HG03469 (cell line): ENCODE data around the gene CADM3.

Source experiments
- ATAC-seq: cut with Tn5 transposase; IDR thresholded peaks from one replicate; pipeline ENCODE4 v1.9.1; 2021; ENCODE audit warnings: mild to moderate bottlenecking, moderate library complexity, moderate number of reproducible peaks; ENCODE audit not compliant: unreplicated experiment

Gene CADM3

GRCh38 chr1:159204161-159205141 lies 33.0 kb downstream of the CADM3 start, which contains the start of gene ACKR1:
ACKR1 (plus strand) TSS chr1:159204875; CDS start chr1:159204960, 85 bp downstream.
- ATAC-seq: no peak

GRCh38 chr1:159205225-159205624 lies 33.8 kb downstream of the CADM3 start:
- ATAC-seq: no peak

GRCh38 chr1:159206110-159206509 lies 34.7 kb downstream of the CADM3 start:
- no peak for ATAC-seq

GRCh38 chr1:159207080-159207479 lies 35.7 kb downstream of the CADM3 start:
- ATAC-seq: no peak

- ATAC-seq: no peak
Measured at GRCh38 chr1:159207774-159208173, 36.4 kb downstream of the CADM3 start.

- ATAC-seq: no peak
Measured at GRCh38 chr1:159208175-159208825, 36.9 kb downstream of the CADM3 start.

GRCh38 chr1:159209061-159209460 lies 37.6 kb downstream of the CADM3 start:
- no peak for ATAC-seq

GRCh38 chr1:159211331-159212136 lies 40.1 kb downstream of the CADM3 start:
- no peak for ATAC-seq

GRCh38 chr1:159212596-159212995 lies 41.2 kb downstream of the CADM3 start:
- no peak for ATAC-seq

GRCh38 chr1:159214149-159214760 lies 42.8 kb downstream of the CADM3 start:
- ATAC-seq: no peak

- ATAC-seq: no peak
Measured at GRCh38 chr1:159218649-159219636, 47.5 kb downstream of the CADM3 start.

GRCh38 chr1:159222075-159222865 lies 50.9 kb downstream of the CADM3 start:
- no peak for ATAC-seq

- no peak for ATAC-seq
Measured at GRCh38 chr1:159223004-159223403, 51.6 kb downstream of the CADM3 start.

- ATAC-seq: no peak
Measured at GRCh38 chr1:159228554-159228953, 57.1 kb downstream of the CADM3 start.

- no peak for ATAC-seq
Measured at GRCh38 chr1:159229260-159229885, 58.0 kb downstream of the CADM3 start.

GRCh38 chr1:159229896-159230295 lies 58.5 kb downstream of the CADM3 start:
- ATAC-seq: no peak

GRCh38 chr1:159239551-159240220 lies 68.3 kb downstream of the CADM3 start:
- ATAC-seq: peak; percentile 76

- ATAC-seq: no peak
Measured at GRCh38 chr1:159247266-159247665, 75.9 kb downstream of the CADM3 start.
